DOHH2 (cell line): ENCODE data around the gene DHRS2.
"Not testable (repeated sequence)": the region's sequence is repeated elsewhere in the genome, so short reads cannot be mapped to it uniquely, and the experiment has no call there.

Experiments used
- H3F3A ChIP-seq: fragments of 200-600 bp; sonication (generic), shearing (Covaris generic); 2 replicates; pipeline ENCODE4 v1.6.0; 2016; ENCODE audit warnings: antibody characterized with exemption, mild to moderate bottlenecking; ENCODE audit not compliant: control insufficient read depth, insufficient read depth
- H3K27ac ChIP-seq: fragments of 200-600 bp; sonication (generic); 2 replicates; pipeline ENCODE4 v1.5.1; 2014; ENCODE audit warnings: low read depth, mild to moderate bottlenecking, low read length, moderate library complexity
- H3K27me3 ChIP-seq: fragments of 200-600 bp; sonication (generic); 2 replicates; pipeline ENCODE4 v1.6.1; 2014; ENCODE audit warnings: mild to moderate bottlenecking, low read length, mixed read lengths; ENCODE audit not compliant: control insufficient read depth
- H3K36me3 ChIP-seq: fragments of 200-600 bp; sonication (generic); 2 replicates; pipeline ENCODE4 v1.6.1; 2014; ENCODE audit warnings: mild to moderate bottlenecking, low read length, moderate library complexity, mixed read lengths; ENCODE audit not compliant: control insufficient read depth
- H3K4me1 ChIP-seq: fragments of 200-600 bp; sonication (generic); 2 replicates; pipeline ENCODE4 v1.6.1; 2014; ENCODE audit warnings: mild to moderate bottlenecking, low read length, mixed read lengths; ENCODE audit not compliant: control insufficient read depth
- H3K4me2 ChIP-seq: fragments of 200-600 bp; sonication (generic); 2 replicates; pipeline ENCODE4 v1.6.0; 2014; ENCODE audit warnings: mild to moderate bottlenecking, low read length, moderate library complexity
- H3K4me3 ChIP-seq: fragments of 200-600 bp; sonication (generic); 2 replicates; pipeline ENCODE4 v1.5.1; 2014; ENCODE audit warnings: mild to moderate bottlenecking, low read length, mixed read lengths
- H3K79me2 ChIP-seq: fragments of 200-600 bp; sonication (generic); 2 replicates; pipeline ENCODE4 v1.6.1; 2014; ENCODE audit warnings: mild to moderate bottlenecking, low read length, mixed read lengths; ENCODE audit not compliant: control insufficient read depth
- H3K9me2 ChIP-seq: fragments of 200-600 bp; sonication (generic); replicated peaks from 2 replicates; pipeline ENCODE4 v1.6.1; 2014; ENCODE audit warnings: mild to moderate bottlenecking, low read length, mixed read lengths; ENCODE audit not compliant: control insufficient read depth
- H3K9me3 ChIP-seq: fragments of 200-600 bp; sonication (generic); 2 replicates; pipeline ENCODE4 v1.6.1; 2014; ENCODE audit warnings: antibody characterized with exemption, low read length, mixed read lengths; ENCODE audit not compliant: control insufficient read depth, insufficient read depth
- H4K20me1 ChIP-seq: fragments of 200-600 bp; sonication (generic); 2 replicates; pipeline ENCODE4 v1.6.0; 2014; ENCODE audit warnings: low read depth, mild to moderate bottlenecking, antibody characterized with exemption, low read length, moderate library complexity; ENCODE audit not compliant: control insufficient read depth, insufficient read depth
- EZH2phosphoT487 ChIP-seq: fragments of 200-600 bp; sonication (generic); IDR thresholded peaks from 2 replicates; pipeline ENCODE4 v1.6.1; 2017; ENCODE audit warnings: borderline replicate concordance, mild to moderate bottlenecking, antibody characterized with exemption, low read length, moderate library complexity, mixed read lengths
- TF ChIP-seq, protein P1 (sequence below): fragments of 200-600 bp; sonication (generic); IDR thresholded peaks from one replicate; pipeline ENCODE4 v1.5.1; 2014; ENCODE audit warnings: antibody characterized with exemption, mild to moderate bottlenecking, low read depth, low read length; ENCODE audit not compliant: poor library complexity, severe bottlenecking

DHRS2 gene

DNA sequence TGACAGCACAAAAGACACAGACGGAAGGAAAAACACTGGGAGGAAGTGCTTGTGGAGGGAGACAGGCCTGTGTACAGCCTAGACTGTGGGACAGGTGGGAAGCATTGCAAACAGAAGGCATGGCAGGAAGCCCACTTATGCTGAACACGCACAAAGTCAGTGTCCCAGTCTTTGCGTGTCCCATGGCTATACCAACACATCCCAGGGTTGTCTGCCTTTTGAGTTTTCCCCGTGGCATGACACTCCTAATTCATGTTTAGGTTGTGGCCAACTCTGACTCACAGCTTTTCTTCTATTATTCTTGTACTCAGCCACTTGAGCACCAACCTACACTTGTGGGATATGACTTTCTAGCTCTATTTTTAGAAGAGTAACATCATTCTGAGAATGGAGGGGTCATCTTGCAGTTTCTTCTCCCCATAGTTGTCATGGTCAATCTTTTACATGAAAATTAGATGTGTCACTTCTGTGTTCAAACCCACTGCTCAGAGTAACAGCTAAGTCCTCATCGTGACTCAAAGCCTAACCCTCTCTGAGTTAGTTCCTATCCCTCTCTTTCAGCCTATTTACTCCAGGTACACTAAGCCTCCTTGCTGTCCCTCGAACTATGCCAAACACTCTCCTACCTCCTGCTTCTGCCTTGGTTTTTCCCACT lies 30.1 kb upstream of the DHRS2 start:
- Histone ChIP-seq H3F3A (no peaks in the 10 kb centered on the region), H3K79me2 (no peaks in the 10 kb centered on the region), H3K36me3 (no peaks in the 10 kb centered on the region), H3K9me2 (no peaks in the 10 kb centered on the region), H3K4me1 (no peaks in the 10 kb centered on the region), H4K20me1 (no peaks in the 10 kb centered on the region), H3K4me3 (no peak overlapping the region), H3K4me2 (no peak overlapping the region), H3K9me3 (no peaks in the 10 kb centered on the region), H3K27ac (no peak overlapping the region), H3K27me3 (peaks cover 7% of the 10 kb centered on the region; the same call in 1 of the 2 replicates)
- no peak for TF ChIP-seq EZH2phosphoT487
- TF ChIP-seq, protein P1, sequence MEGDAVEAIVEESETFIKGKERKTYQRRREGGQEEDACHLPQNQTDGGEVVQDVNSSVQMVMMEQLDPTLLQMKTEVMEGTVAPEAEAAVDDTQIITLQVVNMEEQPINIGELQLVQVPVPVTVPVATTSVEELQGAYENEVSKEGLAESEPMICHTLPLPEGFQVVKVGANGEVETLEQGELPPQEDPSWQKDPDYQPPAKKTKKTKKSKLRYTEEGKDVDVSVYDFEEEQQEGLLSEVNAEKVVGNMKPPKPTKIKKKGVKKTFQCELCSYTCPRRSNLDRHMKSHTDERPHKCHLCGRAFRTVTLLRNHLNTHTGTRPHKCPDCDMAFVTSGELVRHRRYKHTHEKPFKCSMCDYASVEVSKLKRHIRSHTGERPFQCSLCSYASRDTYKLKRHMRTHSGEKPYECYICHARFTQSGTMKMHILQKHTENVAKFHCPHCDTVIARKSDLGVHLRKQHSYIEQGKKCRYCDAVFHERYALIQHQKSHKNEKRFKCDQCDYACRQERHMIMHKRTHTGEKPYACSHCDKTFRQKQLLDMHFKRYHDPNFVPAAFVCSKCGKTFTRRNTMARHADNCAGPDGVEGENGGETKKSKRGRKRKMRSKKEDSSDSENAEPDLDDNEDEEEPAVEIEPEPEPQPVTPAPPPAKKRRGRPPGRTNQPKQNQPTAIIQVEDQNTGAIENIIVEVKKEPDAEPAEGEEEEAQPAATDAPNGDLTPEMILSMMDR: no peak

DNA sequence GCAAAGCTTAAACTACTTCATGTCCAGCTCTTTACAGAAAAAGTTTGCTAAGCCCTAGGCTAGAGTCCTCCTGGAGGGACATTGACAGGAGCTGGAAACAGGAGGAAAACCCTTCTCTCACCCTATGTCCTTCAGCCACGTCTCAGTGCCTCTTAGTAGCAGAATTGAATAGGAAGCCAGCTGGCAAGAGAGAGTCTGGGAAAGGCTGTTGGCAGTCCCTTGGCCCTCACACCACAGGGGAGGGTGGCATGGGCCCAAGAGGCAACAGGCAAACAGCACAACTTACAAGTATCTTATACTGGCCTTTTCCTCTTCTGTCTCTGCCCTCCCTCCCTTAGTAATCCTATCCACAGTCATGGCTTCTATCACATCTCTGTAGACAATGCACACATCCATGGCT lies 27.7 kb upstream of the DHRS2 start:
- Histone ChIP-seq H3K9me3 (no peaks in the 10 kb centered on the region), H3K4me3 (no peak overlapping the region), H3K9me2 (no peaks in the 10 kb centered on the region), H3K79me2 (no peaks in the 10 kb centered on the region), H3K27me3 (peaks cover 7% of the 10 kb centered on the region; the same call in 1 of the 2 replicates), H4K20me1 (no peaks in the 10 kb centered on the region), H3K36me3 (no peaks in the 10 kb centered on the region), H3K4me1 (no peaks in the 10 kb centered on the region), H3K27ac (no peak overlapping the region), H3K4me2 (no peak overlapping the region), H3F3A (no peaks in the 10 kb centered on the region)
- TF ChIP-seq, protein P1: no peak
- no peak for TF ChIP-seq EZH2phosphoT487

DNA sequence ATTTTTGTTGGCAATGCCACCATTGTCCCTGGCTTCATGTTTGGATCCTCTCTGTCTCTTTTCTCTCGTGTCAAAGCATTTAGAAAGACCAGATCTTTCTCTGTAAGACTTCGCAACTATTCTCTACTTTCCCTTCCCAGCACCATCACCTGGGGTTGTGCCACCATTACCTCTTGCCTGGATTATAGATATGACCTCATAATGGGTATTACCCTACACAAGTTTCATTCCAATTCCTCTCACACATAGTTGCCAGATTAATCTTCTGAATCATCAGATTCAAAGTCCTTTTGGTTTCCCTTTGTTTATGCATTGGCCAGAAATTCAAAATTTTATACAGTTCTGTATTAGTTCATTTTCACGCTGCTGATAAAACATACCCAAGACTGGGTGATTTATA lies 27.2 kb upstream of the DHRS2 start:
- TF ChIP-seq EZH2phosphoT487: no peak
- TF ChIP-seq, protein P1: no peak
- Histone ChIP-seq H4K20me1 (no peaks in the 10 kb centered on the region), H3K9me2 (no peaks in the 10 kb centered on the region), H3K79me2 (no peaks in the 10 kb centered on the region), H3K4me2 (no peak overlapping the region), H3K36me3 (no peaks in the 10 kb centered on the region), H3K9me3 (no peaks in the 10 kb centered on the region), H3K27ac (no peak overlapping the region), H3K27me3 (peaks cover 7% of the 10 kb centered on the region; the same call in 1 of the 2 replicates), H3K4me3 (no peak overlapping the region), H3K4me1 (no peaks in the 10 kb centered on the region), H3F3A (no peaks in the 10 kb centered on the region)

DNA sequence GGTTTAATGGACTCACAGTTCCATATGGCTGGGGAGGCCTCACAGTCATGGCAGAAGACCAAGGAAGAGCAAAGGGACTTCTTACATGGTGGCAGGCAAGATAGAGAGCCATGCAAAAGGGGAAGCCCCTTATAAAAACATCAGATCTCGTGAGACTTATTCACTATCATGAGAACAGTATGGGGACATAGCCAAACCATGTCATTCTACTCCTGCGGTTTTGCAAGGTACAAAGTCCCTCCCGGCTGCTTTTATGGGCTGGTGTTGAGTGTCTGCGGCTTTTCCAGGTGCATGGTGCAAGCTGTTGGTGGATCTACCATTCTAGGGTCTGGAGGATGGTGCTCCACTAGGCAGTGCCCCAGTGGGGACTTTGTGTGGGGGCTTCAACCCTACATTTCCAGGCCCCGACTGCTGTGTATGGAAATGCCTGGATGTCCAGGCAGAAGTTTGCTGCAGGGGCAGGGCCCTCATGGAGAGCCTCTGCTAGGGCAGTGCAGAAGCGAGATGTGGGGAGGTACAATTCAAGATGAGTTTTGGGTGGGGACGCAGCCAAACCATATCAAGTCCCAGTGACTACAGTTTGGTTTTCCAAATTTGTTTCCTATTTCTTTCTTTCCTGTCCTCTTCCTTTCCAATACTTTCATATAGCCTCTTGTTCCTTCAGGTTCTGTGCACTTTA lies 26.6 kb upstream of the DHRS2 start:
- not testable (repeated sequence) for H4K20me1 ChIP-seq, H3K9me3 ChIP-seq, H3K4me3 ChIP-seq, H3K79me2 ChIP-seq, H3K36me3 ChIP-seq, H3F3A ChIP-seq, H3K9me2 ChIP-seq, H3K27me3 ChIP-seq, H3K27ac ChIP-seq, H3K4me1 ChIP-seq, H3K4me2 ChIP-seq
